HL-60 (cell line): ENCODE data around the gene BICDL2.

Source experiments
- POLR2AphosphoS5 ChIP-seq: IDR thresholded peaks from 2 replicates; pipeline ENCODE4 v1.6.1; 2012; ENCODE audit warnings: low read depth
- REST ChIP-seq: IDR thresholded peaks from 2 replicates; pipeline ENCODE4 v1.6.1; 2012; ENCODE audit warnings: low read depth; ENCODE audit not compliant: insufficient replicate concordance
- SPI1 ChIP-seq: IDR thresholded peaks from 2 replicates; pipeline ENCODE4 v1.6.1; 2012; ENCODE audit warnings: low read depth, mild to moderate bottlenecking, borderline replicate concordance
- TF ChIP-seq, protein P1 (sequence below): IDR thresholded peaks from one replicate; pipeline ENCODE4 v1.5.1; 2011; ENCODE audit warnings: low read length, control low read depth, inconsistent platforms; ENCODE audit not compliant: insufficient read depth

- TF ChIP-seq, protein P1, sequence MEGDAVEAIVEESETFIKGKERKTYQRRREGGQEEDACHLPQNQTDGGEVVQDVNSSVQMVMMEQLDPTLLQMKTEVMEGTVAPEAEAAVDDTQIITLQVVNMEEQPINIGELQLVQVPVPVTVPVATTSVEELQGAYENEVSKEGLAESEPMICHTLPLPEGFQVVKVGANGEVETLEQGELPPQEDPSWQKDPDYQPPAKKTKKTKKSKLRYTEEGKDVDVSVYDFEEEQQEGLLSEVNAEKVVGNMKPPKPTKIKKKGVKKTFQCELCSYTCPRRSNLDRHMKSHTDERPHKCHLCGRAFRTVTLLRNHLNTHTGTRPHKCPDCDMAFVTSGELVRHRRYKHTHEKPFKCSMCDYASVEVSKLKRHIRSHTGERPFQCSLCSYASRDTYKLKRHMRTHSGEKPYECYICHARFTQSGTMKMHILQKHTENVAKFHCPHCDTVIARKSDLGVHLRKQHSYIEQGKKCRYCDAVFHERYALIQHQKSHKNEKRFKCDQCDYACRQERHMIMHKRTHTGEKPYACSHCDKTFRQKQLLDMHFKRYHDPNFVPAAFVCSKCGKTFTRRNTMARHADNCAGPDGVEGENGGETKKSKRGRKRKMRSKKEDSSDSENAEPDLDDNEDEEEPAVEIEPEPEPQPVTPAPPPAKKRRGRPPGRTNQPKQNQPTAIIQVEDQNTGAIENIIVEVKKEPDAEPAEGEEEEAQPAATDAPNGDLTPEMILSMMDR: no peak
- TF ChIP-seq POLR2AphosphoS5 (no peak), SPI1 (no peak), REST (no peak)
Measured at GRCh38 chr16:3056336-3057180, 19.8 kb upstream of the BICDL2 start.
